T-helper 17 cell (primary cell): ENCODE results near the gene GLRB. TPM values are rescaled to one million over a fixed set of nuclear protein-coding genes. Genes with fewer than 3 reads are reported as not detected.

ENCODE experiments used
- ATAC-seq: fragments of 150-1000 bp; cut with Tn5 transposase; 2 replicates; pipeline ENCODE4 v1.10.0; 2021; ENCODE audit warnings: mild to moderate bottlenecking, moderate library complexity
- DNase-seq, 3 donors: peaks; one replicate each; pipeline versions ENCODE4 v3.0.0 to v3.0.0-alpha.2; 2020 to 2021
- H3K9me3 ChIP-seq: one replicate; pipeline ENCODE4 v1.7.0; 2013; ENCODE audit warnings: low read length, mild to moderate bottlenecking; ENCODE audit not compliant: control insufficient read depth, poor library complexity, severe bottlenecking
- H3K27ac Mint-ChIP-seq: one replicate; pipeline ENCODE4 v1.8.0; 2022; ENCODE audit warnings: mild to moderate bottlenecking, moderate library complexity, mixed read lengths
- H3K27me3 Mint-ChIP-seq: one replicate; pipeline ENCODE4 v1.8.0; 2022; ENCODE audit warnings: mixed read lengths
- H3K36me3 Mint-ChIP-seq: one replicate; pipeline ENCODE4 v1.8.0; 2022; ENCODE audit warnings: low read depth, mixed read lengths
- H3K4me1 Mint-ChIP-seq: one replicate; pipeline ENCODE4 v1.8.0; 2022; ENCODE audit warnings: mild to moderate bottlenecking, mixed read lengths
- H3K4me3 Mint-ChIP-seq: one replicate; pipeline ENCODE4 v1.8.0; 2022; ENCODE audit warnings: mild to moderate bottlenecking, moderate library complexity, mixed read lengths
- total RNA-seq, 4 donors: library from RNA in 2 of 4; stranded (reverse) in 2 of 4; gene quantifications; one replicate each; pipeline ENCODE4 v1.2.3 and lab custom pipeline; 2022 to 2026

Gene GLRB
- total RNA-seq, 2 donors from 2014 or later, result not detected

- DNase-seq (no peak), ATAC-seq (no peak)
- H3K36me3 Mint-ChIP-seq, result no peaks in the 10 kb centered on the region
- H3K27me3 Mint-ChIP-seq, result peaks cover 5% of the 10 kb centered on the region
- H3K4me1 Mint-ChIP-seq, result no peaks in the 10 kb centered on the region
- H3K27ac Mint-ChIP-seq, result no peak overlapping the region
- H3K4me3 Mint-ChIP-seq, result no peak overlapping the region
- no peaks in the 10 kb centered on the region for H3K9me3 ChIP-seq
These were observed 4.7 kb downstream of the GLRB start for GRCh38 chr4:157080605-157081004.

DNA sequence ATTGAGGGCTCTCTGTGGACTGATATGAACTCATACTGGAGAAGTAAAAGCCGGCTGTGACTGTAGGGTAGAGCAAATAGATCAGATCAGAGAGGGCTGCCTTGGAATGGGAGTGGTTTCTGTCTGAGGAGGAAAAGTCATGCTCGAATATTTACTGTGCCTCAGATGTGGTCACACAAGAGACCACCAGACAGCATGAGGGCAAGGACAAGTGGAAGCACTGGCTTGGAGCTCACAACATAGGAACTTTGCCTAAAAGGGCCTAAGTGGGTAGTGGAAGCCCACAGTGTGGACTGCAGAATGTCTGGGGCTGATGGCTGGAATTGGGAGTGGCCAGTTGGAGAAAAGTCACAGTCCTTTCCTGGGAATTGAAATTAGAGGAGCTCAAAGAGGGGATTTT lies 19.8 kb downstream of the GLRB start:
- H3K4me3 Mint-ChIP-seq, result no peak overlapping the region
- H3K27ac Mint-ChIP-seq, result no peak overlapping the region
- H3K27me3 Mint-ChIP-seq, result no peaks in the 10 kb centered on the region
- ATAC-seq (no peak), DNase-seq (no peak)
- no peaks in the 10 kb centered on the region for H3K4me1 Mint-ChIP-seq
- no peaks in the 10 kb centered on the region for H3K36me3 Mint-ChIP-seq
- H3K9me3 ChIP-seq, result no peaks in the 10 kb centered on the region

DNA sequence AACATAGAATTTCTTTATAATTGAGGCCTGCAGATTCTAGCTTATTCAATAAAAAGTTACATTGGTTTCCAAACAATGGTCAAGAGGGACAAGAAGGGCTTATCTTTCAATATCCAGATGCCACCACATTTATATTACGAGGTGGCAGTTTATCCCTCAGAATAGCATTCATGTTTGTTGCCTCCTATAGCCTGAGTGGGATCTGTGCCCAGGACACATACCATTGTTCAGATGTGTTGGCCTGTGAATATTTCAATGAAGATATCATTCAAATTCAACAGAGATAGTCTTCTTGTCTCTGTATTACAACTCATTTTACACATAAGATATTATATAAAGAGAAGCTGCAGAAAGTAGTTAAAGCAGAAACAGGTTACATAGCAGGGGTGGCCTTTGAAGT lies 20.5 kb downstream of the GLRB start:
- Mint-ChIP-seq H3K36me3 (no peaks in the 10 kb centered on the region), H3K27me3 (no peaks in the 10 kb centered on the region), H3K4me1 (no peaks in the 10 kb centered on the region), H3K4me3 (no peak overlapping the region), H3K27ac (no peak overlapping the region)
- ATAC-seq (no peak), DNase-seq (no peak)
- no peaks in the 10 kb centered on the region for H3K9me3 ChIP-seq

DNA sequence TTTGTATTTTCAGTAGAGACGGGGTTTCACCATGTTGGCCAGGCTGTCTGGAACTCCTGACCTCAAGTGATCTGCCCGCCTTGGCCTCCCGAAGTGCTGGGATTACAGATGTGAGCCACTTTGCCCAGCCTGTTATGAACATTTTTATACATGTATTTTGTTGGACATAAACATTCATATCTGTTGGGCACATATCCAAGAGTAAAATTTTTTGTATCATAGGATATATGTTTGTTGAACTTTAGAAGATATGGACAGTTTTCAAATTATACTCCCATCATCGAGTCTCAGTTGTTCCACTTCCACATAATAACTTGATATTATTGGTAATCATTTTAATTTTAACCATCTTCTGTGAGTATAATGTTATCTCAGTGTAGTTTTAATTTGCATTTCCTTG lies 23.6 kb downstream of the GLRB start:
- H3K36me3 Mint-ChIP-seq, result no peaks in the 10 kb centered on the region
- no peaks in the 10 kb centered on the region for H3K9me3 ChIP-seq
- H3K4me3 Mint-ChIP-seq, result no peak overlapping the region
- no peaks in the 10 kb centered on the region for H3K4me1 Mint-ChIP-seq
- H3K27ac Mint-ChIP-seq, result no peak overlapping the region
- ATAC-seq, result no peak
- no peaks in the 10 kb centered on the region for H3K27me3 Mint-ChIP-seq
- DNase-seq, result no peak

DNA sequence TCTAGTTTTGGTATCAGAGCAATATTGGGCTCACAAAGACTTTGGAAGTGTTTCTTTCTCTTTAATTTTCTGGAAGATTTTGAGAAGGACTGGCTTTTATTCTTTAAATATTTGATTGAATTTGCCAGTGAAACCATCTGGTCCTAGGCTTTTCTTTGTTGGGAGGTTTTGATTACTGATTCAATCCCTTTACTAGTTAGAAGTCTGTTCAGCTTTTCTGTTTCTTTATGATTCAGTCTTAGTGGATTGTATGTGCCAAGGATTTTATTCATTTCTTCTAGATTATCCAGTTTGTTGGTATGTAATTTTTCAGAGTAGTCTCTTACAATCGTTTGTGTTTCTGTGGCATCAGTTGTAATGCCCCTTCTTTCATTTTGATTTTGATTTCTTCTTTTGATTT lies 28.6 kb downstream of the GLRB start:
- Mint-ChIP-seq H3K27ac (no peak overlapping the region), H3K36me3 (no peaks in the 10 kb centered on the region), H3K27me3 (no peaks in the 10 kb centered on the region), H3K4me1 (no peaks in the 10 kb centered on the region), H3K4me3 (no peak overlapping the region)
- DNase-seq (no peak), ATAC-seq (no peak)
- H3K9me3 ChIP-seq, result no peaks in the 10 kb centered on the region

DNA sequence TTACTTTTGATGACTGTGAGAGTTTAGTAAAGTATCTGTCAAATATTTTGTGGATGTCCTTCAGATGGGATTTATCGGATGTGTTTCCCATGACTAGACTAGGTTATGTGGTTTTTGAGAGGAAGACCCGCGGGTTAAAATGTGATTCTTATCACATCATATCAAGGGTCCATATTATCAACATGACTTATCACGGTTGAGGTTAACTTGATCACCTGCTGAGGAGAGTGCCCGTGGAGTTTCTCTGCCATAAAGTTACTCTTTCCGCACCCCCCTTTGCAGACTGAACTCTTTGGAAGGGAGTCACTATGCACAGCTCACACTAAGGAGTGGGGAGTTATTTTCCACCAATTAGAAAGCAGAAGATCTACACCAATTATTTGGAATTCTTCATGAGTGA lies 38.7 kb downstream of the GLRB start:
- ATAC-seq, result no peak
- no peaks in the 10 kb centered on the region for H3K4me1 Mint-ChIP-seq
- H3K27me3 Mint-ChIP-seq, result no peaks in the 10 kb centered on the region
- no peak overlapping the region for H3K27ac Mint-ChIP-seq
- H3K9me3 ChIP-seq, result no peaks in the 10 kb centered on the region
- no peak for DNase-seq
- H3K4me3 Mint-ChIP-seq, result no peak overlapping the region
- H3K36me3 Mint-ChIP-seq, result no peaks in the 10 kb centered on the region

- DNase-seq, result no peak
- Mint-ChIP-seq H3K36me3 (no peaks in the 10 kb centered on the region), H3K4me1 (no peaks in the 10 kb centered on the region), H3K27ac (no peak overlapping the region), H3K4me3 (no peak overlapping the region), H3K27me3 (no peaks in the 10 kb centered on the region)
- ATAC-seq, result no peak
- no peaks in the 10 kb centered on the region for H3K9me3 ChIP-seq
These were observed 39.8 kb downstream of the GLRB start for GRCh38 chr4:157115613-157116335.

DNA sequence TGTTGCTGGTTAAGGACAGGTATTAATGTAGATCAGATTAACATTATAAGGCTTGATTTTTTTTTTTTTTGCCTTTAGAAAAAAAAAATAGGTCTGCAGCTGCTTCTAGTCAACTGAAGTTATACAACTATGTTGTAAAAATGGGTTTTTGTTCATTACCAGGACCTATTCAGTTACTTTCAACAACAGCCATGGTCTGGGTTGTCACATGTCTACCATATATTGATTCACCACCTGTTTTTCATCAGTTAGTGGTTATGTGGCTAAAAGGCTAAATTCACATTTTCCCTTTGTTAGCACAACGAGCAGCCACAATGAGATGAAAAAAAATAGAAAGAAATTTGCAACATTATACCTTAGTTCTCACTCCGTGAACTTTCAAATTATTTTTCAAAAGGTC lies 45.5 kb downstream of the GLRB start:
- H3K36me3 Mint-ChIP-seq, result no peaks in the 10 kb centered on the region
- H3K27me3 Mint-ChIP-seq, result no peaks in the 10 kb centered on the region
- no peak for DNase-seq
- H3K27ac Mint-ChIP-seq, result no peak overlapping the region
- H3K4me1 Mint-ChIP-seq, result no peaks in the 10 kb centered on the region
- no peak overlapping the region for H3K4me3 Mint-ChIP-seq
- H3K9me3 ChIP-seq, result no peaks in the 10 kb centered on the region
- ATAC-seq, result no peak

- ATAC-seq, result no peak
- H3K27me3 Mint-ChIP-seq, result no peaks in the 10 kb centered on the region
- H3K4me1 Mint-ChIP-seq, result no peaks in the 10 kb centered on the region
- no peak for DNase-seq
- no peaks in the 10 kb centered on the region for H3K9me3 ChIP-seq
- H3K4me3 Mint-ChIP-seq, result no peak overlapping the region
- H3K27ac Mint-ChIP-seq, result no peak overlapping the region
- no peaks in the 10 kb centered on the region for H3K36me3 Mint-ChIP-seq
These were observed 51.6 kb downstream of the GLRB start for GRCh38 chr4:157127571-157127970.

- no peaks in the 10 kb centered on the region for H3K9me3 ChIP-seq
- Mint-ChIP-seq H3K36me3 (no peaks in the 10 kb centered on the region), H3K4me1 (no peaks in the 10 kb centered on the region), H3K27me3 (no peaks in the 10 kb centered on the region), H3K4me3 (no peak overlapping the region), H3K27ac (no peak overlapping the region)
- DNase-seq (no peak), ATAC-seq (no peak)
These were observed 52.4 kb downstream of the GLRB start for GRCh38 chr4:157128395-157128794.

GRCh38 chr4:157141976-157142375 lies 66.0 kb downstream of the GLRB start:
- DNase-seq (no peak), ATAC-seq (no peak)
- no peaks in the 10 kb centered on the region for H3K4me1 Mint-ChIP-seq
- no peaks in the 10 kb centered on the region for H3K36me3 Mint-ChIP-seq
- H3K9me3 ChIP-seq, result no peaks in the 10 kb centered on the region
- H3K27me3 Mint-ChIP-seq, result no peaks in the 10 kb centered on the region
- H3K4me3 Mint-ChIP-seq, result no peak overlapping the region
- no peak overlapping the region for H3K27ac Mint-ChIP-seq

GRCh38 chr4:157143369-157143768 lies 67.4 kb downstream of the GLRB start:
- H3K36me3 Mint-ChIP-seq, result no peaks in the 10 kb centered on the region
- DNase-seq, result no peak
- ATAC-seq, result no peak
- H3K27ac Mint-ChIP-seq, result no peak overlapping the region
- H3K4me3 Mint-ChIP-seq, result no peak overlapping the region
- no peaks in the 10 kb centered on the region for H3K9me3 ChIP-seq
- H3K4me1 Mint-ChIP-seq, result no peaks in the 10 kb centered on the region
- no peaks in the 10 kb centered on the region for H3K27me3 Mint-ChIP-seq

GRCh38 chr4:157151711-157152110 lies 75.8 kb downstream of the GLRB start:
- no peaks in the 10 kb centered on the region for H3K9me3 ChIP-seq
- Mint-ChIP-seq H3K4me1 (no peaks in the 10 kb centered on the region), H3K4me3 (no peak overlapping the region), H3K27me3 (no peaks in the 10 kb centered on the region), H3K27ac (no peak overlapping the region), H3K36me3 (no peaks in the 10 kb centered on the region)
- ATAC-seq (no peak), DNase-seq (no peak)

GRCh38 chr4:157165935-157166610 lies 90.1 kb downstream of the GLRB start:
- no peak overlapping the region for H3K4me3 Mint-ChIP-seq
- ATAC-seq, result no peak
- no peaks in the 10 kb centered on the region for H3K36me3 Mint-ChIP-seq
- H3K4me1 Mint-ChIP-seq, result no peaks in the 10 kb centered on the region
- no peak overlapping the region for H3K27ac Mint-ChIP-seq
- H3K27me3 Mint-ChIP-seq, result no peaks in the 10 kb centered on the region
- no peaks in the 10 kb centered on the region for H3K9me3 ChIP-seq
- no peak for DNase-seq
